HG02981 (cell line): ENCODE results near the gene OR10H5.
"Not testable (repeated sequence)": the region's sequence is repeated elsewhere in the genome, so short reads cannot be mapped to it uniquely, and the experiment has no call there.

Source experiments
- ATAC-seq: cut with Tn5 transposase; IDR thresholded peaks from one replicate; pipeline ENCODE4 v1.9.1; 2021; ENCODE audit warnings: mild to moderate bottlenecking, moderate library complexity; ENCODE audit not compliant: unreplicated experiment

Gene OR10H5

DNA sequence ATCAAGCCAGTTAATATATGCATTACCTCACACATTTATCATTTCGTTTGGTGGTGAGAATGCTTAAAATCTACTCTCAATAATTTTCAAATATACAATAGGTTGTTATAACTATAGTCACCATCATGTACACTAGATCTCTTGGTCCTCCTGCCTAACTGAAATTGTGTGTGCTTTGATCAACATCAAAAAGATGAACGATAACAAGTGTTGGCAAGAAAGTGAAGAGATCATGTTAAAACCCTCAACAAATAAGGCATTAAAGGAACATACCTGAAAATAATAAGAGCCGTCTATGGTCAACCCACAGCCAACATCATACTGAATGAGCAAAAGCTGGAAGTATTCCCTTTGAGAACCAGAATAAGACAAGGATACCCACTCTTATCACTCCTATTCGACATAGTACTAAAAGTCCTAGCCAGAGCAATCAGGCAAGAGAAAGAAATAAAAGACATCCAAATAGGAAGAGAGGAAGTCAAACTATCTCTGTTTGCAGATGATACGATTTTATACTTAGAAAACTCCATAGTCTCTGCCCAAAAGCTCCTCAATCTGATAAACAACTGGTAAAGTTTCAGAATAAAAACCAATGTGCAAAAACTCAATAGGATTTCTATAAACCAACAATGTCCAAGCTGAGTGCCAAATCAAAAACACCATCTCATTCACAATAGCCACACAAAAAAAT is 55.9 kb downstream of the OR10H5 start:
- ATAC-seq = no peak

- not testable (repeated sequence) for ATAC-seq
Measured at GRCh38 chr19:15843894-15844222, 56.4 kb downstream of the OR10H5 start.

DNA sequence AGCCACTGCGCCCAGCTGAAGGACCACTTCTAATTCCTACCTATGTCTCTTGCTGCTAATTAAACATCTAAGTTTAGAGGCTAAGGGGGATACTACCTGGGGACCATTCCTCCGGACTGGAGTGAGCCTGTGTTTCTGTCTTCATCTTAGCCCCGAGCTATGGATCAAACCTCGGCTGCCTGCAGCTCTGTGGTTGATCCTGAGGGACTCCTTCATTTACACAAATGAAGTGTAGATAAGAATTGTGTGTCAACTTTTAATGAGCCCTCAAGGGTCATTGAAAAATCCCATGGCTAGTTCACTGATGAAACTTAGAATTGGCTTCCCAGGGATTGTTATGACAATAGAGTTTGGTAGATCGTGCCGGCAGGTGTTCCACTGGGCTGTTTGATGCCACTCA is 59.5 kb downstream of the OR10H5 start:
- no peak for ATAC-seq

- ATAC-seq = no peak
Measured at GRCh38 chr19:15850385-15850784, 62.9 kb downstream of the OR10H5 start.
